Heart right ventricle (tissue), 16 donors: ENCODE data around the gene MUSTN1. TPM values are rescaled to one million over a fixed set of nuclear protein-coding genes. Genes with fewer than 3 reads are reported as not detected.

Source experiments
- ATAC-seq, 8 donors: fragments of 200-7000 bp; cut with Tn5 transposase; one replicate each; pipeline ENCODE4 v1.9.1; 2020; ENCODE audit warnings: mild to moderate bottlenecking in 8 of 8, moderate library complexity in 8 of 8, moderate number of reproducible peaks in 1 of 8
- DNase-seq, 2 donors: peaks; one replicate each; pipeline ENCODE4 v3.0.0-alpha.2; 2020
- H3K27ac ChIP-seq, 10 donors: fragments of 200-600 bp; sonication (generic) in 2 of 10; one replicate each; pipeline versions ENCODE4 v1.5.0 to v1.8.0; 2020 to 2022; ENCODE audit warnings: mild to moderate bottlenecking in 3 of 10
- H3K27me3 ChIP-seq, 7 donors: fragments of 200-600 bp; one replicate each; pipeline ENCODE4 v1.8.0; 2021 to 2022; ENCODE audit warnings: mild to moderate bottlenecking in 2 of 7
- H3K36me3 ChIP-seq, 9 donors: fragments of 200-600 bp; sonication (generic) in 1 of 9; one replicate each; pipeline versions ENCODE4 v1.5.0 to v1.8.0; 2020 to 2022; ENCODE audit warnings: mild to moderate bottlenecking in 2 of 9
- H3K4me1 ChIP-seq, 9 donors: fragments of 200-600 bp; sonication (generic) in 1 of 9; one replicate each; pipeline versions ENCODE4 v1.5.0 to v1.8.0; 2020 to 2022; ENCODE audit warnings: mild to moderate bottlenecking in 4 of 9
- H3K4me3 ChIP-seq, 10 donors: fragments of 200-600 bp; sonication (generic) in 2 of 10; one replicate each; pipeline versions ENCODE4 v1.5.0 to v1.8.0; 2020 to 2022; ENCODE audit warnings: mild to moderate bottlenecking in 7 of 10, moderate library complexity in 2 of 10
- H3K9me3 ChIP-seq, 11 donors: fragments of 200-600 bp in 10 of 11; sonication (generic) in 2 of 11; one replicate each; pipeline versions ENCODE4 v1.5.0 to v1.8.0; 2013 to 2022; ENCODE audit warnings: mild to moderate bottlenecking in 2 of 11, control low read depth in 1 of 11, moderate library complexity in 1 of 11
- CTCF ChIP-seq, 9 donors: fragments of 200-600 bp; sonication (generic) in 2 of 9; IDR thresholded peaks; one replicate each; pipeline versions ENCODE4 v1.5.0 to v1.8.0; 2021 to 2022; ENCODE audit warnings: antibody characterized with exemption in 9 of 9, mild to moderate bottlenecking in 5 of 9, moderate library complexity in 1 of 9
- WGBS, 2 donors: extraction: QIAGEN DNeasy Blood & Tissue Kit; methylation state at CpG; one replicate each; pipeline ENCODE4 v1.1.7; 2013; ENCODE audit warnings: inconsistent platforms in 1 of 2; 5-methylcytosine and 5-hydroxymethylcytosine counted together
- intact Hi-C, 10 donors: fragments of 100-400 bp; cut with DNase I; formaldehyde crosslinking; loops; one replicate each; pipeline versions ENCODE4 v1.11.1 to v1.14.2; 2022
- polyA plus RNA-seq, 2 donors: library from polyadenylated mRNA; stranded (reverse); fragments of 200-250 nt; gene quantifications; one replicate each; pipeline ENCODE4 v1.2.3, GENCODE V29; 2013
- total RNA-seq, 10 donors: library from RNA; stranded (reverse); fragmentation: NEBNext Ultra II Directional in 3 of 10; extraction: Animal tissue kit (Norgen Biotek cat#: 25700) in 3 of 10; gene quantifications; one replicate each; pipeline versions ENCODE4 v1.2.1 to v1.2.4, GENCODE V29; 2021 to 2023
- donor health status: Arrhythmogenic right ventricular cardiomyopathy.
- donor health status: ischemic (EF 13 %, LVEDD 7.1; RV severe dilation, severe dysfunction).
- donor health status: healthy with polysubstance abuse.
- donor health status: DM: no; HTN: yes; CAD: no.
- donor health status: DM: no; HTN: no; CAD: no.
- donor health status: ischemic (EF 25% LVEDD 6.9; RV normal size, moderate dysfunction).
- donor health status: ischemic (EF 25% LVEDD 5.7; RV mildly dilated, moderate dysfunction).
- donor health status: healthy.
- donor health status: DM: yes; HTN: yes; CAD: no.
- donor health status: Ischemic cardiomyopathy.
- donor health status: ischemic (EF 35%, LVEDD 5.7; RV mildly dilated, moderate dysfunction).
- donor health status: nonischemic (EF 11% LVEDD 7.7; RV severe dilation, severe dysfunction).
- donor health status: DM: yes; HTN: yes; CAD: no.
- donor health status: PGD.
- donor health status: ischemic (EF 29% LVEDD 5.4; RV normal size, mild dysfunction).
- donor health status: nonischemic (EF 23%, LVEDD 6.1; RV moderate dilation, normal function).

MUSTN1 gene
- total and polyA plus RNA-seq, 12 donors: 13.0 to 182 (median 40.4) TPM

GRCh38 chr3:52820736-52821135, 14.1 kb downstream of the MUSTN1 start:
- Histone ChIP-seq H3K36me3 (peaks cover 0 to 54% (median 0%) of the 10 kb centered on the region in 9 donors), H3K4me3 (no peak overlapping the region), H3K27ac (no peak overlapping the region), H3K4me1 (no peaks in the 10 kb centered on the region), H3K9me3 (no peaks in the 10 kb centered on the region), H3K27me3 (no peaks in the 10 kb centered on the region)
- peak in 7 of 9 donors; percentile 32 to 51 (median 34) for TF ChIP-seq CTCF (IDR thresholded peaks at IDR 0.05)
- no peak for DNase-seq
- ATAC-seq: no peak
- 64 to 69% methylated on average over 11 of the region's 11 CpGs for WGBS, 2 donors
- intact Hi-C loops: no loop called here

GRCh38 chr3:52819936-52820335, 14.9 kb downstream of the MUSTN1 start:
- H3K36me3 ChIP-seq: peaks cover 0 to 47% (median 0%) of the 10 kb centered on the region in 9 donors
- ATAC-seq (peak in 1 of 8 donors; percentile 39), DNase-seq (no peak)
- H3K27ac ChIP-seq: no peak overlapping the region
- no peaks in the 10 kb centered on the region for H3K4me1 ChIP-seq
- H3K27me3 ChIP-seq: no peaks in the 10 kb centered on the region
- WGBS, 2 donors: 71 to 81% methylated on average over 2 of the region's 2 CpGs
- intact Hi-C loops: no loop called here
- no peak overlapping the region for H3K4me3 ChIP-seq
- TF ChIP-seq CTCF (IDR thresholded peaks at IDR 0.05): no peak
- no peaks in the 10 kb centered on the region for H3K9me3 ChIP-seq

GRCh38 chr3:52817860-52818259, 17.0 kb downstream of the MUSTN1 start:
- Histone ChIP-seq H3K27me3 (no peaks in the 10 kb centered on the region), H3K4me3 (no peak overlapping the region), H3K4me1 (no peaks in the 10 kb centered on the region), H3K27ac (no peak overlapping the region), H3K9me3 (no peaks in the 10 kb centered on the region), H3K36me3 (peaks cover 0 to 27% (median 0%) of the 10 kb centered on the region in 9 donors)
- peak in 1 of 8 donors; percentile 9 for ATAC-seq
- WGBS, 2 donors: 90 to 91% methylated on average over 7 of the region's 7 CpGs
- intact Hi-C loops: no loop called here
- TF ChIP-seq CTCF (IDR thresholded peaks at IDR 0.05): no peak
- DNase-seq: no peak

- intact Hi-C loops: no loop called here
- 95 to 96% methylated on average over 10 of the region's 10 CpGs for WGBS, 2 donors
- Histone ChIP-seq H3K27me3 (no peaks in the 10 kb centered on the region), H3K4me1 (no peaks in the 10 kb centered on the region), H3K36me3 (peaks cover 0 to 21% (median 0%) of the 10 kb centered on the region in 9 donors), H3K27ac (no peak overlapping the region), H3K9me3 (no peaks in the 10 kb centered on the region), H3K4me3 (no peak overlapping the region)
- ATAC-seq (peak in 1 of 8 donors; percentile 11), DNase-seq (no peak)
- TF ChIP-seq CTCF (IDR thresholded peaks at IDR 0.05): no peak
These were observed 17.6 kb downstream of the MUSTN1 start for GRCh38 chr3:52817221-52817620.
